Transverse colon (tissue), 4 donors: ENCODE results near the gene VAPA. TPM values are rescaled to one million over a fixed set of nuclear protein-coding genes. Genes with fewer than 3 reads are reported as not detected.

ENCODE experiments used
- DNase-seq: peaks from one replicate; pipeline ENCODE4 v3.0.0-alpha.2; 2019
- H3K27ac ChIP-seq, 4 donors: fragments of 200-600 bp; sonication (generic); 2 replicates each; pipeline ENCODE4 v1.5.1; 2016 to 2018; ENCODE audit warnings: inconsistent platforms in 4 of 4
- H3K27me3 ChIP-seq: fragments of 200-600 bp; sonication (generic); 2 replicates; pipeline ENCODE4 v1.5.1; 2017; ENCODE audit warnings: inconsistent platforms
- H3K36me3 ChIP-seq, 4 donors: fragments of 200-600 bp; sonication (generic); 2 replicates each; pipeline ENCODE4 v1.5.1; 2017 to 2019; ENCODE audit warnings: inconsistent platforms in 4 of 4
- H3K4me1 ChIP-seq, 4 donors: fragments of 200-600 bp; sonication (generic); 2 replicates each; pipeline ENCODE4 v1.5.1; 2017 to 2020; ENCODE audit warnings: inconsistent platforms in 4 of 4
- H3K4me3 ChIP-seq, 4 donors: fragments of 200-600 bp; sonication (generic); 1 replicate in 1 of 4; 2 replicates in 3 of 4; pipeline versions ENCODE4 v1.5.1 to v1.6.1; 2017 to 2019; ENCODE audit warnings: inconsistent platforms in 4 of 4
- H3K9me3 ChIP-seq, 2 donors: fragments of 200-600 bp; sonication (generic); 2 replicates each; pipeline ENCODE4 v1.5.1; 2017 to 2019; ENCODE audit warnings: inconsistent platforms in 2 of 2
- CTCF ChIP-seq, 5 experiments: fragments of 200-600 bp in 3 of 5; fragments of 450-650 bp in 2 of 5; sonication (generic) in 3 of 5; IDR thresholded peaks; 1 replicate in 2 of 5; 2 replicates in 3 of 5; pipeline ENCODE4 v1.5.1; 2016 to 2017; ENCODE audit warnings: antibody characterized with exemption in 5 of 5, inconsistent platforms in 3 of 5, mild to moderate bottlenecking in 2 of 5, moderate library complexity in 1 of 5
- EP300 ChIP-seq: sonication (generic); formaldehyde crosslinking; IDR thresholded peaks from one replicate; pipeline ENCODE4 v1.6.1; 2017; ENCODE audit warnings: antibody characterized with exemption, low read depth
- POLR2A ChIP-seq: fragments of 450-650 bp; IDR thresholded peaks from one replicate; pipeline ENCODE4 v1.6.1; 2016; ENCODE audit warnings: antibody characterized with exemption, mild to moderate bottlenecking, moderate library complexity
- POLR2AphosphoS5 ChIP-seq, 3 donors: sonication (generic); formaldehyde crosslinking; IDR thresholded peaks; one replicate each; pipeline ENCODE4 v1.6.1; 2016; ENCODE audit warnings: antibody characterized with exemption in 3 of 3
- WGBS, 2 donors: methylation state at CpG; one replicate each; pipeline ENCODE4 v1.1.5; 2018; ENCODE audit warnings: low coverage in 1 of 2; 5-methylcytosine and 5-hydroxymethylcytosine counted together
- in situ Hi-C, 4 donors: fragments of 200-750 bp; cut with MboI; loops; one replicate each; pipeline versions ENCODE4 v1.15.0 to v1.15.1; 2017; ENCODE audit warnings: low sequenced_read_pairs in 3 of 4, low pct_ligation_motif_present in 1 of 4, low pct_unique_long_range_greater_than_20kb in 1 of 4
- intact Hi-C: fragments of 100-400 bp; cut with DNase I; formaldehyde crosslinking; loops from one replicate; pipeline ENCODE4 v1.15.1; 2023; ENCODE audit warnings: low total_unique reads
- total RNA-seq, 4 donors: library from RNA; depleted of rRNA; stranded (reverse); fragments of >200 nt; gene quantifications; one replicate each; pipeline ENCODE4 v1.1.0, GENCODE V29; 2016

VAPA gene
- total RNA-seq, 4 donors from 2014 or later = 110 to 322 (median 213) TPM

GRCh38 chr18:9994701-9995235, 81.0 kb downstream of the VAPA start:
- DNase-seq = no peak
- WGBS, 2 donors = 60 to 69% methylated on average over 1 to 6 of the region's 6 CpGs
- H3K27me3 ChIP-seq = no peaks in the 10 kb centered on the region
- intact Hi-C loops = no loop called here
- in situ Hi-C loops = no loop called here
- H3K4me1 ChIP-seq = no peaks in the 10 kb centered on the region
- H3K4me3 ChIP-seq = no peak overlapping the region
- peaks cover 2 to 7% of the 10 kb centered on the region in 2 donors for H3K9me3 ChIP-seq
- no peaks in the 10 kb centered on the region for H3K36me3 ChIP-seq
- TF ChIP-seq CTCF (IDR thresholded peaks at IDR 0.05) (no peak), EP300 (no peak), POLR2A (no peak), POLR2AphosphoS5 (IDR thresholded peaks at IDR 0.05) (no peak)
- no peak overlapping the region for H3K27ac ChIP-seq

GRCh38 chr18:9995631-9996030, 81.8 kb downstream of the VAPA start:
- H3K4me1 ChIP-seq = no peaks in the 10 kb centered on the region
- no peak for TF ChIP-seq EP300
- no peak for DNase-seq
- no peak overlapping the region for H3K27ac ChIP-seq
- in situ Hi-C loops = no loop called here
- no peaks in the 10 kb centered on the region for H3K36me3 ChIP-seq
- H3K9me3 ChIP-seq = peaks cover 6 to 7% of the 10 kb centered on the region in 2 donors
- intact Hi-C loops = no loop called here
- WGBS, 2 donors = 78 to 80% methylated on average over 2 of the region's 2 CpGs
- H3K27me3 ChIP-seq = no peaks in the 10 kb centered on the region
- H3K4me3 ChIP-seq = no peak overlapping the region

GRCh38 chr18:9996094-9996493, 82.3 kb downstream of the VAPA start:
- in situ Hi-C loops (no loop called here), intact Hi-C loops (no loop called here)
- Histone ChIP-seq H3K27me3 (no peaks in the 10 kb centered on the region), H3K9me3 (peaks cover 6 to 7% of the 10 kb centered on the region in 2 donors), H3K4me1 (no peaks in the 10 kb centered on the region), H3K27ac (no peak overlapping the region), H3K36me3 (no peaks in the 10 kb centered on the region), H3K4me3 (no peak overlapping the region)
- WGBS, 2 donors = 47 to 60% methylated on average over 3 of the region's 3 CpGs
- TF ChIP-seq EP300 (no peak), POLR2AphosphoS5 (IDR thresholded peaks at IDR 0.05) (no peak), CTCF (IDR thresholded peaks at IDR 0.05) (no peak)
- no peak for DNase-seq

- H3K9me3 ChIP-seq = peaks cover 6 to 7% of the 10 kb centered on the region in 2 donors
- 100% methylated on average over 1 of the region's 1 CpG; no CpG with 5 or more reads in 1 of the 2 donors for WGBS, 2 donors
Observed at GRCh38 chr18:9997711-9998110, 83.9 kb downstream of the VAPA start.

More at GRCh38 chr18:9997711-9998110, 83.9 kb downstream of the VAPA start:
- Histone ChIP-seq H3K36me3 (no peaks in the 10 kb centered on the region), H3K27ac (no peak overlapping the region), H3K27me3 (no peaks in the 10 kb centered on the region), H3K4me3 (no peak overlapping the region), H3K4me1 (no peaks in the 10 kb centered on the region)
- DNase-seq = no peak
- in situ Hi-C loops = no loop called here
- intact Hi-C loops = no loop called here
- no peak for TF ChIP-seq POLR2AphosphoS5 (IDR thresholded peaks at IDR 0.05)
- TF ChIP-seq EP300 = no peak
- TF ChIP-seq POLR2A = no peak
- no peak for TF ChIP-seq CTCF (IDR thresholded peaks at IDR 0.05)
